ENCODE measurements around the gene APPL2. TPM values are rescaled to one million over a fixed set of nuclear protein-coding genes. Genes with fewer than 3 reads are reported as not detected.
"Not testable (repeated sequence)": the region's sequence is repeated elsewhere in the genome, so short reads cannot be mapped to it uniquely, and the experiment has no call there.

APPL2 gene
- total RNA-seq, 1 experiment from 2014 or later = 16.1 TPM

DNA sequence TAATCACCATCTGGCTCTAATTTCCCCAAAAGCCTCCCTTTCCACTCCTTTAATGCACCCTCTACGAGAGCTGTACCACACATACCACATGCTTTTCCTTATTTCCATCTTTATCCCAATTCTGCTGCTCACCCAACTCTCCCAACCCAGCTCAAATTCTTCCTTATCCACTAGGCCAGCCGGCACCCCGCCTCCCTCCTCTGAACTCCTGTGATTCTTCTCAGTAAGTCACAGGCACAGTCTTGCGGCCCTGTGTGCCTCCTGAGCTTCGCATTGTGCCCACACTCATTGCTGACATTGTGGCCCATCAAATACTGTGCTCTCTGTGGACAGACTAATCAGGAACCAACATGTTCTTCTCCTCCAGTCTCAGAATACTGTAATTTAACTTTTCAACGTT is 45.4 kb downstream of the APPL2 start (continued):
- TF ChIP-seq, protein P1, sequence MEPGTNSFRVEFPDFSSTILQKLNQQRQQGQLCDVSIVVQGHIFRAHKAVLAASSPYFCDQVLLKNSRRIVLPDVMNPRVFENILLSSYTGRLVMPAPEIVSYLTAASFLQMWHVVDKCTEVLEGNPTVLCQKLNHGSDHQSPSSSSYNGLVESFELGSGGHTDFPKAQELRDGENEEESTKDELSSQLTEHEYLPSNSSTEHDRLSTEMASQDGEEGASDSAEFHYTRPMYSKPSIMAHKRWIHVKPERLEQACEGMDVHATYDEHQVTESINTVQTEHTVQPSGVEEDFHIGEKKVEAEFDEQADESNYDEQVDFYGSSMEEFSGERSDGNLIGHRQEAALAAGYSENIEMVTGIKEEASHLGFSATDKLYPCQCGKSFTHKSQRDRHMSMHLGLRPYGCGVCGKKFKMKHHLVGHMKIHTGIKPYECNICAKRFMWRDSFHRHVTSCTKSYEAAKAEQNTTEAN (CRISPR knock-in tag; IDR thresholded peaks at IDR 0.05) = no peak
- TF ChIP-seq, protein P2, sequence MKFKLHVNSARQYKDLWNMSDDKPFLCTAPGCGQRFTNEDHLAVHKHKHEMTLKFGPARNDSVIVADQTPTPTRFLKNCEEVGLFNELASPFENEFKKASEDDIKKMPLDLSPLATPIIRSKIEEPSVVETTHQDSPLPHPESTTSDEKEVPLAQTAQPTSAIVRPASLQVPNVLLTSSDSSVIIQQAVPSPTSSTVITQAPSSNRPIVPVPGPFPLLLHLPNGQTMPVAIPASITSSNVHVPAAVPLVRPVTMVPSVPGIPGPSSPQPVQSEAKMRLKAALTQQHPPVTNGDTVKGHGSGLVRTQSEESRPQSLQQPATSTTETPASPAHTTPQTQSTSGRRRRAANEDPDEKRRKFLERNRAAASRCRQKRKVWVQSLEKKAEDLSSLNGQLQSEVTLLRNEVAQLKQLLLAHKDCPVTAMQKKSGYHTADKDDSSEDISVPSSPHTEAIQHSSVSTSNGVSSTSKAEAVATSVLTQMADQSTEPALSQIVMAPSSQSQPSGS (CRISPR knock-in tag; IDR thresholded peaks at IDR 0.05; ENCODE audit: borderline replicate concordance, low read depth) = no peak
- TF ChIP-seq, protein P3, sequence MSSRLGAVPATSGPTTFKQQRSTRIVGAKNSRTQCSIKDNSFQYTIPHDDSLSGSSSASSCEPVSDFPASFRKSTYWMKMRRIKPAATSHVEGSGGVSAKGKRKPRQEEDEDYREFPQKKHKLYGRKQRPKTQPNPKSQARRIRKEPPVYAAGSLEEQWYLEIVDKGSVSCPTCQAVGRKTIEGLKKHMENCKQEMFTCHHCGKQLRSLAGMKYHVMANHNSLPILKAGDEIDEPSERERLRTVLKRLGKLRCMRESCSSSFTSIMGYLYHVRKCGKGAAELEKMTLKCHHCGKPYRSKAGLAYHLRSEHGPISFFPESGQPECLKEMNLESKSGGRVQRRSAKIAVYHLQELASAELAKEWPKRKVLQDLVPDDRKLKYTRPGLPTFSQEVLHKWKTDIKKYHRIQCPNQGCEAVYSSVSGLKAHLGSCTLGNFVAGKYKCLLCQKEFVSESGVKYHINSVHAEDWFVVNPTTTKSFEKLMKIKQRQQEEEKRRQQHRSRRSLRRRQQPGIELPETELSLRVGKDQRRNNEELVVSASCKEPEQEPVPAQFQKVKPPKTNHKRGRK (CRISPR knock-in tag; IDR thresholded peaks at IDR 0.05; ENCODE audit: borderline replicate concordance) = no peak
- TF ChIP-seq ZNF416 (CRISPR knock-in tag; IDR thresholded peaks at IDR 0.05) = no peak
- no peak for TF ChIP-seq TP53 (CRISPR knock-in tag; IDR thresholded peaks at IDR 0.05)
- no peak for TF ChIP-seq FOXP1 (CRISPR knock-in tag; IDR thresholded peaks at IDR 0.05; ENCODE audit: borderline replicate concordance)
- no peak for TF ChIP-seq JAZF1 (CRISPR knock-in tag; IDR thresholded peaks at IDR 0.05)
- TF ChIP-seq, protein P4, sequence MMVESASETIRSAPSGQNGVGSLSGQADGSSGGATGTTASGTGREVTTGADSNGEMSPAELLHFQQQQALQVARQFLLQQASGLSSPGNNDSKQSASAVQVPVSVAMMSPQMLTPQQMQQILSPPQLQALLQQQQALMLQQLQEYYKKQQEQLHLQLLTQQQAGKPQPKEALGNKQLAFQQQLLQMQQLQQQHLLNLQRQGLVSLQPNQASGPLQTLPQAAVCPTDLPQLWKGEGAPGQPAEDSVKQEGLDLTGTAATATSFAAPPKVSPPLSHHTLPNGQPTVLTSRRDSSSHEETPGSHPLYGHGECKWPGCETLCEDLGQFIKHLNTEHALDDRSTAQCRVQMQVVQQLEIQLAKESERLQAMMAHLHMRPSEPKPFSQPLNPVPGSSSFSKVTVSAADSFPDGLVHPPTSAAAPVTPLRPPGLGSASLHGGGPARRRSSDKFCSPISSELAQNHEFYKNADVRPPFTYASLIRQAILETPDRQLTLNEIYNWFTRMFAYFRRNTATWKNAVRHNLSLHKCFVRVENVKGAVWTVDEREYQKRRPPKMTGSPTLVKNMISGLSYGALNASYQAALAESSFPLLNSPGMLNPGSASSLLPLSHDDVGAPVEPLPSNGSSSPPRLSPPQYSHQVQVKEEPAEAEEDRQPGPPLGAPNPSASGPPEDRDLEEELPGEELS (CRISPR knock-in tag; IDR thresholded peaks at IDR 0.05) = no peak
- TF ChIP-seq ESRRA (CRISPR knock-in tag; IDR thresholded peaks at IDR 0.05; ENCODE audit: borderline replicate concordance) = no peak

DNA sequence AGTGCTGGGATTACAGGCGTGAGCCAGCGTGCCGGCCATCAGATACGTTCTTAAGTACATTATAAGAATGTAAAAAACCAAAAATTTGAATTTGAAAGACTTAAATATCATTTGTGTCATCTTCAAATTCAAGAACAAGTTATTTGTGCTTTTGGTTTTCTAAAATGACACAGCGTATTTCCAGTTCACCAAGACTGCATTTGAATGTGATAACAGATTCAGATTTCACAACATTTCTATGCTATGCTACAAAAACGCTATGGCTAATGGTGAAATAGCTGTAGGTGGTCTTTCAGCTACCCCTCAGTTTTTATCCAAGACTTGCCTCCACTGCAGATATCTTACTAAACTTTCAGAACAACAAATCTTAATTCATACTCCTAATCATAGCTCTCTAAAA is 46.7 kb downstream of the APPL2 start:
- no peak overlapping the region for H3K4me3 Mint-ChIP-seq

DNA sequence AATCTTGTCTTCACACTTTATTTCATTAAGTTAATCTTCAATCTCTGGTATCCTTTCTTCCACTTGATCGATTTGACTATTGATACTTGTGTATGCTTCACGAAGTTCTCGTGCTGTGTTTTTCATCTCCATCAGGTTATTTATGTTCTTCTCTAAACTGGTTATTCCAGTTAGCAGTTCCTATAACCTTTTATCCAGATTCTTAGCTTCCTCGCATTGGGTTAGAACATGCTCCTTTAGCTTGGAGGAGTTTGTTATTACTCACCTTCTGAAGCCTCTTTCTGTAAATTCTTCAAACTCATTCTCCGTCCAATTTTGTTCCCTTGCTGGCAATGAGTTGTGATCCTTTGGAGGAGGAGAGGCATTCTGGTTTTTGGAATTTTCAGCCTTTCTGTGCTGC is 52.0 kb downstream of the APPL2 start:
- POLR2A ChIA-PET; H3K27ac Mint-ChIP-seq; DNase-seq (ENCODE audit: low spot score); ATAC-seq; H3K4me1 Mint-ChIP-seq; CTCF ChIA-PET; H3K27me3 Mint-ChIP-seq (ENCODE audit: low read depth); H3K4me3 Mint-ChIP-seq: not testable (repeated sequence)
- Mint-ChIP-seq H3K9me3 (peaks cover 40% of the 10 kb centered on the region), H3K36me3 (peaks cover 84% of the 10 kb centered on the region)

More for the DNA sequence above, 46.7 kb downstream of the APPL2 start:
- ATAC-seq (no peak), DNase-seq (ENCODE audit: low spot score) (no peak)
- ChIA-PET CTCF (interaction anchor here (0.8 kb wide), 1 partner anchor 517 kb away, joined by 3 read pairs; no protein-coding TSS in a partner anchor), POLR2A (no interaction called here)
- no peak overlapping the region for H3K27ac Mint-ChIP-seq
- TF ChIP-seq, protein P1 (CRISPR knock-in tag; IDR thresholded peaks at IDR 0.05) = no peak
- TF ChIP-seq ELF4 (CRISPR knock-in tag; IDR thresholded peaks at IDR 0.05; ENCODE audit: low read depth) = no peak
- TF ChIP-seq, protein P5, sequence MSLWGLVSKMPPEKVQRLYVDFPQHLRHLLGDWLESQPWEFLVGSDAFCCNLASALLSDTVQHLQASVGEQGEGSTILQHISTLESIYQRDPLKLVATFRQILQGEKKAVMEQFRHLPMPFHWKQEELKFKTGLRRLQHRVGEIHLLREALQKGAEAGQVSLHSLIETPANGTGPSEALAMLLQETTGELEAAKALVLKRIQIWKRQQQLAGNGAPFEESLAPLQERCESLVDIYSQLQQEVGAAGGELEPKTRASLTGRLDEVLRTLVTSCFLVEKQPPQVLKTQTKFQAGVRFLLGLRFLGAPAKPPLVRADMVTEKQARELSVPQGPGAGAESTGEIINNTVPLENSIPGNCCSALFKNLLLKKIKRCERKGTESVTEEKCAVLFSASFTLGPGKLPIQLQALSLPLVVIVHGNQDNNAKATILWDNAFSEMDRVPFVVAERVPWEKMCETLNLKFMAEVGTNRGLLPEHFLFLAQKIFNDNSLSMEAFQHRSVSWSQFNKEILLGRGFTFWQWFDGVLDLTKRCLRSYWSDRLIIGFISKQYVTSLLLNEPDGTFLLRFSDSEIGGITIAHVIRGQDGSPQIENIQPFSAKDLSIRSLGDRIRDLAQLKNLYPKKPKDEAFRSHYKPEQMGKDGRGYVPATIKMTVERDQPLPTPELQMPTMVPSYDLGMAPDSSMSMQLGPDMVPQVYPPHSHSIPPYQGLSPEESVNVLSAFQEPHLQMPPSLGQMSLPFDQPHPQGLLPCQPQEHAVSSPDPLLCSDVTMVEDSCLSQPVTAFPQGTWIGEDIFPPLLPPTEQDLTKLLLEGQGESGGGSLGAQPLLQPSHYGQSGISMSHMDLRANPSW (CRISPR knock-in tag; conservative IDR thresholded peaks at IDR 0.05; ENCODE audit: low read depth) = no peak
- no peak for TF ChIP-seq CREB1 (CRISPR knock-in tag; IDR thresholded peaks at IDR 0.05)
- no peak for TF ChIP-seq ZNF121 (CRISPR knock-in tag; IDR thresholded peaks at IDR 0.05)
- H3K4me1 Mint-ChIP-seq = no peaks in the 10 kb centered on the region
- H3K27me3 Mint-ChIP-seq (ENCODE audit: low read depth) = no peaks in the 10 kb centered on the region
- peaks cover 63% of the 10 kb centered on the region for H3K36me3 Mint-ChIP-seq
- no peaks in the 10 kb centered on the region for H3K9me3 Mint-ChIP-seq
